Occipital lobe (tissue), 2 donors: ENCODE results near the gene IYD. TPM values are rescaled to one million over a fixed set of nuclear protein-coding genes. Genes with fewer than 3 reads are reported as not detected.

Experiments
- DNase-seq: peaks from one replicate; lab custom pipeline; 2025; lab: John Stamatoyannopoulos, UW
- total RNA-seq: library from RNA; depleted of rRNA; stranded (reverse); fragments of >200 nt; gene quantifications from one replicate; pipeline ENCODE4 v1.2.3, GENCODE V29; 2014

IYD gene
- total RNA-seq, 1 donor from 2014 or later, result not detected

GRCh38 chr6:150394899-150395295, 26.1 kb downstream of the IYD start:
- no peak for DNase-seq

GRCh38 chr6:150395388-150396009, 26.7 kb downstream of the IYD start:
- DNase-seq, result peak; percentile 16

GRCh38 chr6:150403458-150404246, 34.8 kb downstream of the IYD start:
- no peak for DNase-seq

- DNase-seq, result no peak
Measured at GRCh38 chr6:150406948-150407347, 38.1 kb downstream of the IYD start.

- DNase-seq, result no peak
Measured at GRCh38 chr6:150408842-150409241, 40.0 kb downstream of the IYD start.

- DNase-seq, result no peak
Measured at GRCh38 chr6:150409576-150410066, 40.8 kb downstream of the IYD start.

GRCh38 chr6:150410399-150410798, 41.6 kb downstream of the IYD start:
- no peak for DNase-seq

- DNase-seq, result no peak
Measured at GRCh38 chr6:150410906-150411305, 42.1 kb downstream of the IYD start.

- no peak for DNase-seq
Measured at GRCh38 chr6:150412221-150412620, 43.4 kb downstream of the IYD start.

GRCh38 chr6:150413198-150413597, 44.4 kb downstream of the IYD start:
- DNase-seq, result no peak

GRCh38 chr6:150413781-150414281, 45.0 kb downstream of the IYD start:
- no peak for DNase-seq

GRCh38 chr6:150416128-150416527, 47.3 kb downstream of the IYD start:
- no peak for DNase-seq

- no peak for DNase-seq
Measured at GRCh38 chr6:150417250-150417649, 48.4 kb downstream of the IYD start.

GRCh38 chr6:150417899-150418826, 49.4 kb downstream of the IYD start:
- no peak for DNase-seq

GRCh38 chr6:150418827-150419594, 50.2 kb downstream of the IYD start:
- no peak for DNase-seq

- DNase-seq, result no peak
Measured at GRCh38 chr6:150420428-150420827, 51.6 kb downstream of the IYD start.

- DNase-seq, result peak; percentile 32
Measured at GRCh38 chr6:150420926-150421325, 52.1 kb downstream of the IYD start.

GRCh38 chr6:150425508-150425907, 56.7 kb downstream of the IYD start:
- DNase-seq, result no peak

GRCh38 chr6:150426198-150426597, 57.4 kb downstream of the IYD start:
- no peak for DNase-seq

GRCh38 chr6:150427037-150427602, 58.3 kb downstream of the IYD start:
- DNase-seq, result no peak

- no peak for DNase-seq
Measured at GRCh38 chr6:150427843-150428242, 59.0 kb downstream of the IYD start.
